ENCODE measurements around the gene CDH23.

DNA sequence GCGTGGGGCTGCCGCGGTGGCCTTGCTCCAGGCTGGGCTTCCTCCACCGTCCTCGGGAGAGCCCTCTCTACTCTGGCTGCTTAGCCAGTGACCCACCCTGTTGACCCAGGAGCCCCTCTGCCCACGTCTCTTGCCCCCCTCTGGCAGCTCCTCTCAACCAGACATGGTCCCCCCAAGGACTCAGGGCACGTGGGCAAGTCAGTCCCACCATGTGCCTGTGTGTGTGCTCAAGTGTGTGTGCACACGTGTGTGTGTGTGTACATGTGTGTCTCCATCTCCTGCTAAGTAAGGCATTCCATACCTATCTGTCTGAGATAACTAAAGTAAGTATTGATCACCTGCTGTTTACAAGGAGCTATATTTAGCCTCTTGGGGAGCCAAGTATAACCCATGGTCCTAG is 221.9 kb downstream of the CDH23 start:
- TF ChIP-seq, protein P1, sequence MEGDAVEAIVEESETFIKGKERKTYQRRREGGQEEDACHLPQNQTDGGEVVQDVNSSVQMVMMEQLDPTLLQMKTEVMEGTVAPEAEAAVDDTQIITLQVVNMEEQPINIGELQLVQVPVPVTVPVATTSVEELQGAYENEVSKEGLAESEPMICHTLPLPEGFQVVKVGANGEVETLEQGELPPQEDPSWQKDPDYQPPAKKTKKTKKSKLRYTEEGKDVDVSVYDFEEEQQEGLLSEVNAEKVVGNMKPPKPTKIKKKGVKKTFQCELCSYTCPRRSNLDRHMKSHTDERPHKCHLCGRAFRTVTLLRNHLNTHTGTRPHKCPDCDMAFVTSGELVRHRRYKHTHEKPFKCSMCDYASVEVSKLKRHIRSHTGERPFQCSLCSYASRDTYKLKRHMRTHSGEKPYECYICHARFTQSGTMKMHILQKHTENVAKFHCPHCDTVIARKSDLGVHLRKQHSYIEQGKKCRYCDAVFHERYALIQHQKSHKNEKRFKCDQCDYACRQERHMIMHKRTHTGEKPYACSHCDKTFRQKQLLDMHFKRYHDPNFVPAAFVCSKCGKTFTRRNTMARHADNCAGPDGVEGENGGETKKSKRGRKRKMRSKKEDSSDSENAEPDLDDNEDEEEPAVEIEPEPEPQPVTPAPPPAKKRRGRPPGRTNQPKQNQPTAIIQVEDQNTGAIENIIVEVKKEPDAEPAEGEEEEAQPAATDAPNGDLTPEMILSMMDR (IDR thresholded peaks at IDR 0.05), result no peak
- no peak for TF ChIP-seq POLR2A (IDR thresholded peaks at IDR 0.05)

Measured in adrenal gland (tissue), 5 donors.